GM12878 (cell line): ENCODE results near the gene EHD1. TPM values are rescaled to one million over a fixed set of nuclear protein-coding genes. Genes with fewer than 3 reads are reported as not detected.

Experiments
- ATAC-seq: fragments of 200-7000 bp; cut with Tn5 transposase; 3 replicates; pipeline ENCODE4 v1.9.1; 2020; ENCODE audit warnings: mild to moderate bottlenecking, moderate library complexity
- BruUV-seq: library from RNA; stranded (reverse); fragments of 400-500 nt; replicated peaks from 2 replicates; lab custom pipeline; 2021; lab: Mats Ljungman, UMichigan
- CTCF ChIA-PET: fragments of 300-600 bp; sonication (Branson Sonifier 250); formaldehyde crosslinking; extraction: SDS; loops from one replicate; lab custom pipeline; 2021; ENCODE audit warnings: inconsistent platforms; lab: Yijun Ruan, JAX
- POLR2A ChIA-PET: fragments of 350-600 bp; formaldehyde crosslinking; extraction: SDS; loops from one replicate; lab custom pipeline; 2021; ENCODE audit warnings: inconsistent platforms; lab: Charles Lee
- RAD21 ChIA-PET: fragments of 300-600 bp; sonication (Branson Sonifier 250); formaldehyde crosslinking; loops from one replicate; lab custom pipeline; 2023; ENCODE audit warnings: antibody characterized with exemption; ENCODE audit not compliant: unreplicated experiment; lab: Charles Lee
- SMC1A ChIA-PET: fragments of 300-600 bp; sonication (Branson Sonifier 250); formaldehyde crosslinking; loops from one replicate; lab custom pipeline; 2023; ENCODE audit not compliant: unreplicated experiment, uncharacterized antibody; lab: Charles Lee
- DNase-seq: peaks from one replicate; pipeline ENCODE4 v3.0.0-alpha.2; 2011; ENCODE audit warnings: low read depth, low spot score
- FAIRE-seq: peaks from 3 replicates; lab custom pipeline; 2011; peaks lifted over from hg19 to GRCh38; lab: Jason Lieb, UNC
- H2AFZ ChIP-seq: 2 replicates; pipeline ENCODE4 v1.6.0; 2011; ENCODE audit warnings: low read depth, low read length, control low read depth; ENCODE audit not compliant: control insufficient read depth
- H3K27ac ChIP-seq: 2 replicates; pipeline ENCODE4 v1.5.1; 2011; ENCODE audit warnings: control low read depth; ENCODE audit not compliant: control insufficient read depth, insufficient read depth
- H3K27me3 ChIP-seq, 2 experiments: replicated peaks in 1 of 2; 2 replicates each; pipeline versions ENCODE4 v1.6.0 to v1.6.1; 2011; ENCODE audit warnings: low read length in 1 of 2; ENCODE audit not compliant: control insufficient read depth in 2 of 2, insufficient read depth in 2 of 2
- H3K36me3 ChIP-seq, 2 experiments: 2 replicates each; pipeline ENCODE4 v1.5.1; 2011; ENCODE audit warnings: low read length in 1 of 2; ENCODE audit not compliant: control insufficient read depth in 2 of 2, insufficient read depth in 2 of 2
- H3K4me1 ChIP-seq: 2 replicates; pipeline ENCODE4 v1.6.1; 2011; ENCODE audit warnings: mild to moderate bottlenecking, low read length, moderate library complexity, mixed read lengths; ENCODE audit not compliant: control insufficient read depth, insufficient read depth
- H3K4me2 ChIP-seq: 2 replicates; pipeline ENCODE4 v1.6.0; 2011; ENCODE audit warnings: control low read depth; ENCODE audit not compliant: control insufficient read depth, insufficient read depth
- H3K4me3 ChIP-seq: fragments of 200-600 bp; sonication (generic); 2 replicates; pipeline ENCODE4 v1.5.1; 2016
- H3K79me2 ChIP-seq: 2 replicates; pipeline ENCODE4 v1.6.0; 2011; ENCODE audit warnings: low read length; ENCODE audit not compliant: control insufficient read depth, insufficient read depth
- H3K9ac ChIP-seq: 2 replicates; pipeline ENCODE4 v1.8.0; 2011; ENCODE audit warnings: low read length, control low read depth, mixed read lengths; ENCODE audit not compliant: control insufficient read depth, insufficient read depth
- H3K9me3 ChIP-seq: replicated peaks from 3 replicates; pipeline ENCODE4 v1.5.1; 2011; ENCODE audit warnings: mild to moderate bottlenecking, low read length; ENCODE audit not compliant: control insufficient read depth, insufficient read depth
- H4K20me1 ChIP-seq: 2 replicates; pipeline ENCODE4 v1.6.0; 2011; ENCODE audit not compliant: control insufficient read depth, insufficient read depth
- CBFB ChIP-seq: IDR thresholded peaks from 2 replicates; pipeline ENCODE4 v1.6.1; 2016; ENCODE audit warnings: antibody characterized with exemption, low read depth
- CEBPB ChIP-seq, 2 experiments: fragments of 150-350 bp in 1 of 2; IDR thresholded peaks; 2 replicates each; pipeline ENCODE4 v1.6.1; 2012 to 2014; ENCODE audit warnings: low read depth in 2 of 2, low read length in 2 of 2, borderline replicate concordance in 1 of 2, inconsistent platforms in 1 of 2
- CREM ChIP-seq: IDR thresholded peaks from 2 replicates; pipeline ENCODE4 v1.6.1; 2014; ENCODE audit warnings: antibody characterized with exemption, low read depth
- MXI1 ChIP-seq: fragments of 150-350 bp; IDR thresholded peaks from 2 replicates; pipeline ENCODE4 v1.6.1; 2011; ENCODE audit warnings: low read depth, mild to moderate bottlenecking, inconsistent platforms, low read length, improper control_type of control experiment
- NFIC ChIP-seq: IDR thresholded peaks from 2 replicates; pipeline ENCODE4 v1.6.1; 2012; ENCODE audit warnings: low read depth, mild to moderate bottlenecking, inconsistent platforms, low read length, moderate library complexity
- NFYA ChIP-seq: IDR thresholded peaks from 2 replicates; pipeline ENCODE4 v1.6.1; 2011; ENCODE audit warnings: low read depth, mild to moderate bottlenecking, low read length, improper control_type of control experiment, borderline replicate concordance
- POLR2A ChIP-seq: IDR thresholded peaks from 2 replicates; pipeline ENCODE4 v1.6.1; 2011; ENCODE audit warnings: low read depth, mild to moderate bottlenecking, low read length
- RELA ChIP-seq: fragments of 450-650 bp; IDR thresholded peaks from 2 replicates; pipeline ENCODE4 v1.8.0; 2014; ENCODE audit warnings: borderline replicate concordance; ENCODE audit not compliant: partially characterized antibody
- RUNX3 ChIP-seq: IDR thresholded peaks from 2 replicates; pipeline ENCODE4 v1.6.1; 2012; ENCODE audit warnings: low read length, inconsistent platforms
- SREBF2 ChIP-seq: IDR thresholded peaks from 2 replicates; pipeline ENCODE4 v1.6.1; 2012; ENCODE audit warnings: mild to moderate bottlenecking, low read length
- STAT1 ChIP-seq: fragments of 450-650 bp; conservative IDR thresholded peaks from 2 replicates; pipeline ENCODE4 v1.6.1; 2014; ENCODE audit warnings: antibody characterized with exemption, mild to moderate bottlenecking
- TAF1 ChIP-seq: IDR thresholded peaks from 2 replicates; pipeline ENCODE4 v1.6.1; 2011; ENCODE audit warnings: mild to moderate bottlenecking, low read depth, low read length, borderline replicate concordance
- TARDBP ChIP-seq: IDR thresholded peaks from 2 replicates; pipeline ENCODE4 v1.6.1; 2016; ENCODE audit warnings: borderline replicate concordance
- TCF3 ChIP-seq: IDR thresholded peaks from 2 replicates; pipeline ENCODE4 v1.6.1; 2012; ENCODE audit warnings: low read depth, mild to moderate bottlenecking, low read length, borderline replicate concordance; ENCODE audit not compliant: insufficient read depth
- WRNIP1 ChIP-seq: IDR thresholded peaks from 2 replicates; pipeline ENCODE4 v1.6.1; 2011; ENCODE audit warnings: low read depth, low read length, improper control_type of control experiment, borderline replicate concordance
- ZBTB11 ChIP-seq: fragments of 450-650 bp; formaldehyde crosslinking; IDR thresholded peaks from 2 replicates; pipeline ENCODE4 v1.5.0; 2022; ENCODE audit warnings: mild to moderate bottlenecking, missing genetic modification characterization
- ZBTB4 ChIP-seq: fragments of 450-650 bp; formaldehyde crosslinking; IDR thresholded peaks from 2 replicates; pipeline ENCODE4 v1.4.0; 2022; ENCODE audit warnings: mild to moderate bottlenecking, moderate library complexity
- ZNF24 ChIP-seq: fragments of 450-650 bp; IDR thresholded peaks from 2 replicates; pipeline ENCODE4 v1.6.1; 2017; ENCODE audit warnings: antibody characterized with exemption, mild to moderate bottlenecking
- WGBS: methylation state at CpG from one replicate; pipeline ENCODE4 v1.1.6; 2016; ENCODE audit warnings: low lambda C conversion rate; ENCODE audit not compliant: insufficient replicate concordance, insufficient coverage; ENCODE audit errors: missing lambda C conversion rate; 5-methylcytosine and 5-hydroxymethylcytosine counted together
- in situ Hi-C: fragments of 300-500 bp; cut with MboI; formaldehyde crosslinking; loops from 9 replicates; pipeline ENCODE4 v1.14.3; 2018; ENCODE audit warnings: mixed read lengths
- intact Hi-C: fragments of 100-400 bp; cut with micrococcal nuclease; formaldehyde crosslinking; loops from one replicate; pipeline ENCODE4 v1.14.2; 2022; ENCODE audit not compliant: unreplicated experiment
- polyA plus RNA-seq, 11 experiments: library from polyadenylated mRNA; depleted of rRNA in 4 of 11; unstranded in 6 of 11; stranded (reverse) in 5 of 11; fragments of >200 nt; fragmentation: Nextera tagmentation in 4 of 11; fragmentation: Illumina TruSeq in 1 of 11; extraction: Ambion mirVana in 4 of 11; extraction: Trizol in 1 of 11; gene quantifications; 1 replicate in 1 of 11; 2 replicates in 10 of 11; pipeline versions ENCODE4 v1.2.1 to v1.2.3, GENCODE V29; 2011 to 2016; ENCODE audit warnings: inconsistent platforms in 2 of 11, missing spikeins in 2 of 11, low read depth in 1 of 11
- total RNA-seq, 4 experiments: library from RNA; depleted of rRNA in 3 of 4; stranded (reverse); fragments of >200 nt in 3 of 4; fragmentation: Illumina TruSeq in 1 of 4; extraction: Trizol in 1 of 4; gene quantifications; 2 replicates each; pipeline versions ENCODE4 v1.2.1 to v1.2.3, GENCODE V29; 2013 to 2021

Gene EHD1
- total and polyA plus RNA-seq, 10 of the 15 experiments (the other 5 are each of a cell fraction or from before 2014, with no cell fraction given): 1.0 to 165 (median 66.5) TPM

- peak; percentile 88 for FAIRE-seq
- DNase-seq: peak; percentile 90
- ChIA-PET CTCF (interaction anchor here (0.8 to 28.8 kb wide), 11 partner anchors 12 to 479 kb away, joined by 3 to 1208 read pairs (median 6); partner anchors contain the start of genes ARL2, BATF2, EHD1 and MAP4K2), SMC1A (interaction anchor here (0.7 to 12.7 kb wide), 9 partner anchors 12 to 269 kb away, joined by 3 to 306 read pairs (median 18); partner anchors contain the start of genes BATF2 and EHD1), RAD21 (interaction anchor here (0.6 to 12.9 kb wide), 8 partner anchors 13 to 157 kb away, joined by 3 to 316 read pairs (median 4); partner anchors contain the start of gene EHD1), POLR2A (interaction anchor here (1.0 to 24.3 kb wide), 3 partner anchors 13 to 49 kb away, joined by 5 to 620 read pairs (median 232); partner anchors contain the start of gene EHD1)
- no peaks in the 10 kb centered on the region for H3K27me3 ChIP-seq
- ATAC-seq: peak; percentile 77
- peaks cover 19% of the 10 kb centered on the region for H3K79me2 ChIP-seq
- peak overlapping the region; percentile 97 for H3K27ac ChIP-seq
- in situ Hi-C loops (no loop called here), intact Hi-C loops (loop anchor here (1.0 to 2.0 kb wide), 3 partner anchors 8 to 28 kb away; partner anchors contain the start of gene EHD1)
- H3K9ac ChIP-seq: peak overlapping the region; percentile 73
- H3K4me1 ChIP-seq: peaks cover 86% of the 10 kb centered on the region
- H3K9me3 ChIP-seq: no peaks in the 10 kb centered on the region
- no peak overlapping the region; the same call in 1 of the 2 replicates for H2AFZ ChIP-seq
- peak overlapping the region; percentile 98 for H3K4me2 ChIP-seq
- peak overlapping the region; percentile 12; the same call in 1 of the 2 replicates for H3K4me3 ChIP-seq
- peaks cover 8 to 31% of the 10 kb centered on the region in 2 experiments for H3K36me3 ChIP-seq
- 4% methylated on average over 13 of the region's 13 CpGs for WGBS
- no peaks in the 10 kb centered on the region for H4K20me1 ChIP-seq
- BruUV-seq: no TSS peak
- TF ChIP-seq ZNF24 (no peak), ZBTB4 (CRISPR knock-in tag) (peak; percentile 68; the same call in 1 of the 2 replicates), SREBF2 (no peak), POLR2A (peak; percentile 74), ZBTB11 (no peak), NFIC (no peak), MXI1 (peak; percentile 56; the same call in 1 of the 2 replicates), TAF1 (peak; percentile 54; the same call in 1 of the 2 replicates), CREM (peak; percentile 79), WRNIP1 (no peak), NFYA (no peak), CBFB (peak; percentile 93), RELA (peak; percentile 94), RUNX3 (no peak), TCF3 (peak; percentile 77; the same call in 1 of the 2 replicates), STAT1 (peak; percentile 31; the same call in 1 of the 2 replicates), TARDBP (0 out of 2 replicates have a peak, but pooled peaks have one; percentile 57), CEBPB (IDR thresholded peaks at IDR 0.05; ENCODE audit: borderline replicate concordance in 1 of 2, low read depth in 2 of 2, low read length in 2 of 2) (no peak)
Measured at GRCh38 chr11:64850979-64851567, 27.3 kb downstream of the EHD1 start.
